ENCODE data around the gene APBA2.
"Not testable (repeated sequence)": the region's sequence is repeated elsewhere in the genome, so short reads cannot be mapped to it uniquely, and the experiment has no call there.

DNA sequence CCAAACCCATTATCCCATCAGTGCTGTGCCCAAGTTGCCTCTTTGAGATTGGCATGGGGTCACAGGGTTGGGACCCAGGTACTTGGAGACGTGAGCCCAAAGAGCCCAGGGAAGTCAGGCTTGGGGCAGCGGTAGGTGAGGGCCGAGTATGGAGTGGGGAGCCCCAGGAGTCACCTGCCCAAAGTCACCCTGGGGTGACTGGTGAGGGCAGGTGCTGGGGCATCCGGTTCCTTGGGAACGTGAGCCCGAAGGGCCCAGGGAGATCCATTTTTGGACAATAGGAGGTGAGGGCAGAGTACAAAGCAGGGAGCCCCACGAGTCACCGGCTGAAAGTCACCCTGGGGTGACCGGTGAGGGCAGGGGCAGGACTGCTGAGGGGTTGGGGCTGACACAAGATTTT, 37.8 kb upstream of the APBA2 start:
- TF ChIP-seq, protein P1, sequence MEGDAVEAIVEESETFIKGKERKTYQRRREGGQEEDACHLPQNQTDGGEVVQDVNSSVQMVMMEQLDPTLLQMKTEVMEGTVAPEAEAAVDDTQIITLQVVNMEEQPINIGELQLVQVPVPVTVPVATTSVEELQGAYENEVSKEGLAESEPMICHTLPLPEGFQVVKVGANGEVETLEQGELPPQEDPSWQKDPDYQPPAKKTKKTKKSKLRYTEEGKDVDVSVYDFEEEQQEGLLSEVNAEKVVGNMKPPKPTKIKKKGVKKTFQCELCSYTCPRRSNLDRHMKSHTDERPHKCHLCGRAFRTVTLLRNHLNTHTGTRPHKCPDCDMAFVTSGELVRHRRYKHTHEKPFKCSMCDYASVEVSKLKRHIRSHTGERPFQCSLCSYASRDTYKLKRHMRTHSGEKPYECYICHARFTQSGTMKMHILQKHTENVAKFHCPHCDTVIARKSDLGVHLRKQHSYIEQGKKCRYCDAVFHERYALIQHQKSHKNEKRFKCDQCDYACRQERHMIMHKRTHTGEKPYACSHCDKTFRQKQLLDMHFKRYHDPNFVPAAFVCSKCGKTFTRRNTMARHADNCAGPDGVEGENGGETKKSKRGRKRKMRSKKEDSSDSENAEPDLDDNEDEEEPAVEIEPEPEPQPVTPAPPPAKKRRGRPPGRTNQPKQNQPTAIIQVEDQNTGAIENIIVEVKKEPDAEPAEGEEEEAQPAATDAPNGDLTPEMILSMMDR (IDR thresholded peaks at IDR 0.05) = not testable (repeated sequence)
- not testable (repeated sequence) for TF ChIP-seq POLR2A (IDR thresholded peaks at IDR 0.05)
